ENCODE data around the gene RAB30.
"Not testable (repeated sequence)": the region's sequence is repeated elsewhere in the genome, so short reads cannot be mapped to it uniquely, and the experiment has no call there.

RAB30 gene

GRCh38 chr11:82978422-82979099 is 93.1 kb downstream of the RAB30 start:
- DNase-seq = no peak

- no peak for DNase-seq
These were observed 94.9 kb downstream of the RAB30 start for GRCh38 chr11:82976786-82977185.

GRCh38 chr11:82975882-82976281 is 95.8 kb downstream of the RAB30 start:
- no peak for DNase-seq

- DNase-seq = no peak
These were observed 96.8 kb downstream of the RAB30 start for GRCh38 chr11:82974851-82975250.

GRCh38 chr11:82974135-82974534 is 97.6 kb downstream of the RAB30 start:
- DNase-seq = no peak

- DNase-seq = no peak
These were observed 99.6 kb downstream of the RAB30 start for GRCh38 chr11:82972103-82972502.

- not testable (repeated sequence) for DNase-seq
These were observed 100.2 kb downstream of the RAB30 start for GRCh38 chr11:82971519-82971946.

GRCh38 chr11:82970507-82971083 is 101.1 kb downstream of the RAB30 start:
- not testable (repeated sequence) for DNase-seq

GRCh38 chr11:82969811-82970210 is 101.9 kb downstream of the RAB30 start:
- DNase-seq = no peak

GRCh38 chr11:82967381-82967780 is 104.3 kb downstream of the RAB30 start:
- DNase-seq = no peak

GRCh38 chr11:82962021-82962420 is 109.7 kb downstream of the RAB30 start:
- not testable (repeated sequence) for DNase-seq

GRCh38 chr11:82960779-82961143 is 110.9 kb downstream of the RAB30 start:
- no peak for DNase-seq

GRCh38 chr11:82959987-82960778 is 111.5 kb downstream of the RAB30 start:
- DNase-seq = no peak

- DNase-seq = peak; percentile 48
These were observed 115.8 kb downstream of the RAB30 start for GRCh38 chr11:82955736-82956453.

- DNase-seq = not testable (repeated sequence)
These were observed 121.2 kb downstream of the RAB30 start for GRCh38 chr11:82950502-82950901.

GRCh38 chr11:82949352-82949751 is 122.3 kb downstream of the RAB30 start:
- no peak for DNase-seq

GRCh38 chr11:82945682-82946081 is 126.0 kb downstream of the RAB30 start:
- no peak for DNase-seq

GRCh38 chr11:82945041-82945440 is 126.7 kb downstream of the RAB30 start:
- not testable (repeated sequence) for DNase-seq

- DNase-seq = no peak
These were observed 127.5 kb downstream of the RAB30 start for GRCh38 chr11:82944198-82944597.

GRCh38 chr11:82943430-82943829 is 128.3 kb downstream of the RAB30 start:
- not testable (repeated sequence) for DNase-seq

GRCh38 chr11:82942376-82942775 is 129.3 kb downstream of the RAB30 start:
- no peak for DNase-seq

- DNase-seq = no peak
These were observed 132.2 kb downstream of the RAB30 start for GRCh38 chr11:82939456-82939855.

- no peak for DNase-seq
These were observed 134.1 kb downstream of the RAB30 start for GRCh38 chr11:82937554-82937953.
